Suppressor macrophage (primary cell): ENCODE results near the gene TSHZ3.

Source experiments
- DNase-seq, 4 experiments: peaks; one replicate each; pipeline ENCODE4 v3.0.0-alpha.2; 2020 to 2022
- total RNA-seq, 17 experiments: gene quantifications; one replicate each; lab custom pipeline; 2026; ENCODE audit warnings: mixed read lengths in 6 of 17, inconsistent platforms in 3 of 17; lab: John Stamatoyannopoulos, UW

Gene TSHZ3
- 3.2 to 25.8 (median 11.0) reads per million in 17 experiments for total RNA-seq

GRCh38 chr19:31349160-31349881 is at the start of gene TSHZ3:
Gene TSHZ3, minus strand, starts transcription at chr19:31349436. Its CDS starts 217 bp downstream, at chr19:31349219.
- DNase-seq: peak; percentile 65 to 83 (median 74)

- no peak for DNase-seq
Observed at GRCh38 chr19:31397308-31397707, 48.1 kb upstream of the TSHZ3 start.

- DNase-seq: no peak
Observed at GRCh38 chr19:31392464-31392863, 43.2 kb upstream of the TSHZ3 start.

GRCh38 chr19:31391518-31391917 is 42.3 kb upstream of the TSHZ3 start:
- DNase-seq: no peak

GRCh38 chr19:31390711-31391110 is 41.5 kb upstream of the TSHZ3 start:
- no peak for DNase-seq

- no peak for DNase-seq
Observed at GRCh38 chr19:31389874-31390273, 40.6 kb upstream of the TSHZ3 start.

GRCh38 chr19:31387717-31388301 is 38.6 kb upstream of the TSHZ3 start:
- no peak for DNase-seq

- no peak for DNase-seq
Observed at GRCh38 chr19:31386806-31387205, 37.6 kb upstream of the TSHZ3 start.

- DNase-seq: no peak
Observed at GRCh38 chr19:31385744-31386143, 36.5 kb upstream of the TSHZ3 start.

GRCh38 chr19:31383553-31383952 is 34.3 kb upstream of the TSHZ3 start:
- DNase-seq: no peak

GRCh38 chr19:31380854-31381253 is 31.6 kb upstream of the TSHZ3 start:
- no peak for DNase-seq

GRCh38 chr19:31378404-31378803 is 29.2 kb upstream of the TSHZ3 start:
- no peak for DNase-seq

- no peak for DNase-seq
Observed at GRCh38 chr19:31377736-31378135, 28.5 kb upstream of the TSHZ3 start.

- no peak for DNase-seq
Observed at GRCh38 chr19:31372246-31372781, 23.1 kb upstream of the TSHZ3 start.

- no peak for DNase-seq
Observed at GRCh38 chr19:31370216-31370615, 21.0 kb upstream of the TSHZ3 start.

- no peak for DNase-seq
Observed at GRCh38 chr19:31364963-31365362, 15.7 kb upstream of the TSHZ3 start.

GRCh38 chr19:31361728-31362127 is 12.5 kb upstream of the TSHZ3 start:
- no peak for DNase-seq

GRCh38 chr19:31357315-31357673 is 8.1 kb upstream of the TSHZ3 start:
- DNase-seq: no peak

- peak; percentile 70 to 87 (median 78) for DNase-seq
Observed at GRCh38 chr19:31356587-31357314, 7.5 kb upstream of the TSHZ3 start.

- no peak for DNase-seq
Observed at GRCh38 chr19:31355665-31356289, 6.5 kb upstream of the TSHZ3 start.

GRCh38 chr19:31354799-31355664 is 5.8 kb upstream of the TSHZ3 start:
- DNase-seq: peak in 1 of 4 experiments; percentile 27

- no peak for DNase-seq
Observed at GRCh38 chr19:31354316-31354715, 5.1 kb upstream of the TSHZ3 start.
